SK-N-SH treated with all-trans-retinoic acid at 6 μM for 48 hours (cell line): ENCODE data around the gene GPNMB.

Source experiments
- ATAC-seq: fragments of 200-7000 bp; cut with Tn5 transposase; 3 replicates; pipeline ENCODE4 v1.9.1; 2020; ENCODE audit warnings: mild to moderate bottlenecking, moderate library complexity
- ARNTL ChIP-seq: fragments of 450-650 bp; formaldehyde crosslinking; IDR thresholded peaks from 2 replicates; pipeline ENCODE4 v1.5.0; 2020; ENCODE audit warnings: low read depth, mild to moderate bottlenecking, moderate library complexity, borderline replicate concordance
- BACH2 ChIP-seq: fragments of 250-450 bp; sonication (Bioruptor Pico); IDR thresholded peaks from 2 replicates; pipeline ENCODE4 v1.9.0; 2021; ENCODE audit warnings: mild to moderate bottlenecking, borderline replicate concordance
- CSDC2 ChIP-seq: fragments of 250-450 bp; sonication (Bioruptor Pico); IDR thresholded peaks from 2 replicates; pipeline ENCODE4 v1.5.0; 2020; ENCODE audit warnings: mild to moderate bottlenecking, moderate library complexity
- ESRRG ChIP-seq: fragments of 250-450 bp; sonication (Bioruptor Pico); IDR thresholded peaks from 2 replicates; pipeline ENCODE4 v1.6.1; 2021; ENCODE audit warnings: mild to moderate bottlenecking
- GLIS3 ChIP-seq: fragments of 250-450 bp; sonication (Bioruptor Pico); IDR thresholded peaks from 2 replicates; pipeline ENCODE4 v1.5.0; 2020; ENCODE audit warnings: mild to moderate bottlenecking, moderate library complexity
- ISL1 ChIP-seq: fragments of 250-450 bp; sonication (Bioruptor Pico); IDR thresholded peaks from 2 replicates; pipeline ENCODE4 v2.1.2; 2022; ENCODE audit warnings: mild to moderate bottlenecking, moderate library complexity
- OSR1 ChIP-seq: fragments of 250-450 bp; sonication (Bioruptor Pico); IDR thresholded peaks from 2 replicates; pipeline ENCODE4 v1.8.0; 2022; ENCODE audit warnings: moderate library complexity, mild to moderate bottlenecking, inconsistent platforms
- PPARA ChIP-seq: fragments of 250-450 bp; sonication (Bioruptor Pico); IDR thresholded peaks from 2 replicates; pipeline ENCODE4 v1.5.0; 2020; ENCODE audit warnings: mild to moderate bottlenecking, borderline replicate concordance
- SNAI2 ChIP-seq: fragments of 250-450 bp; sonication (Bioruptor Pico); IDR thresholded peaks from 2 replicates; pipeline ENCODE4 v1.5.0; 2020; ENCODE audit warnings: mild to moderate bottlenecking, moderate library complexity
- TCF4 ChIP-seq: fragments of 250-450 bp; sonication (Bioruptor Pico); IDR thresholded peaks from 2 replicates; pipeline ENCODE4 v1.8.0; 2021; ENCODE audit warnings: mild to moderate bottlenecking, moderate library complexity, borderline replicate concordance
- TOX ChIP-seq: fragments of 250-450 bp; sonication (Bioruptor Pico); IDR thresholded peaks from 2 replicates; pipeline ENCODE4 v1.8.0; 2021; ENCODE audit warnings: mild to moderate bottlenecking, moderate library complexity, borderline replicate concordance
- ZC3H10 ChIP-seq: fragments of 250-450 bp; sonication (Bioruptor Pico); IDR thresholded peaks from 2 replicates; pipeline ENCODE4 v1.5.1; 2021; ENCODE audit warnings: mild to moderate bottlenecking, moderate library complexity
- ZFP3 ChIP-seq: fragments of 250-450 bp; sonication (Bioruptor Pico); IDR thresholded peaks from 2 replicates; pipeline ENCODE4 v1.5.0; 2020; ENCODE audit warnings: mild to moderate bottlenecking, moderate library complexity
- ZFP30 ChIP-seq: fragments of 450-650 bp; formaldehyde crosslinking; IDR thresholded peaks from 2 replicates; pipeline ENCODE4 v1.5.0; 2022; ENCODE audit warnings: mild to moderate bottlenecking, moderate library complexity
- ZNF565 ChIP-seq: fragments of 450-650 bp; formaldehyde crosslinking; conservative IDR thresholded peaks from 2 replicates; pipeline ENCODE4 v1.5.0; 2020; ENCODE audit warnings: low read depth, mild to moderate bottlenecking, moderate library complexity
- ZNF8 ChIP-seq: fragments of 450-650 bp; formaldehyde crosslinking; IDR thresholded peaks from 2 replicates; pipeline ENCODE4 v1.5.0; 2020; ENCODE audit warnings: mild to moderate bottlenecking, moderate library complexity
- TF ChIP-seq, protein P1 (sequence below): fragments of 250-450 bp; sonication (Bioruptor Pico); IDR thresholded peaks from 2 replicates; pipeline ENCODE4 v1.8.0; 2020; ENCODE audit warnings: mild to moderate bottlenecking, moderate library complexity, borderline replicate concordance
- TF ChIP-seq, protein P2 (sequence below): fragments of 250-450 bp; sonication (Bioruptor Pico); IDR thresholded peaks from 2 replicates; pipeline ENCODE4 v1.8.0; 2021; ENCODE audit warnings: low read depth, mild to moderate bottlenecking, moderate library complexity, borderline replicate concordance
- TF ChIP-seq, protein P3 (sequence below): fragments of 250-450 bp; sonication (Bioruptor Pico); IDR thresholded peaks from 2 replicates; pipeline ENCODE4 v1.5.1; 2021; ENCODE audit warnings: mild to moderate bottlenecking, moderate library complexity
- TF ChIP-seq, protein P4 (sequence below): fragments of 250-450 bp; sonication (Bioruptor Pico); IDR thresholded peaks from 2 replicates; pipeline ENCODE4 v1.5.0; 2020; ENCODE audit warnings: mild to moderate bottlenecking, moderate library complexity
- TF ChIP-seq, protein P5 (sequence below): fragments of 250-450 bp; sonication (Bioruptor Pico); IDR thresholded peaks from 2 replicates; pipeline ENCODE4 v1.5.1; 2020; ENCODE audit warnings: low read depth, mild to moderate bottlenecking, moderate library complexity

Gene GPNMB

DNA sequence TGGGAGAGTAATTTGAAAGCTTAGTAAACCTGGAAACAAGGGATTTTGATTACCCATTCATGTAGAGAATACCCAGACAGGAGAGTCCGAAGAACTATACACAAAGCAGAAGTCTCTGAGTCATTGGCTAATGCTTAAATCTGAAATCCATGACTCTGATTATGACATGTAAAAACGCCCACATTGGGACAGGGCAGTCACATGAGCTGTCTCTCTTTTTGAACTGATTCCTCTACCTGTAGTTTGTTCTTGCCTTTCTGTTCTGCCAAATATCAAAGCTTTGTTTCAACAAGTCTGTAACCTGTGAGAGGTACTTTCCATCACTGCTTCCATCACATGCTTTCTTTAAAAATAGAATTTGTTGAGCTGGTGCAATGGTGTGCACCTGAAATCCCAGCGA lies 4.3 kb upstream of the GPNMB start:
- TF ChIP-seq ZFP3 (CRISPR knock-in tag), result peak; percentile 17; the same call in 1 of the 2 replicates
- peak; percentile 42 for TF ChIP-seq ISL1 (CRISPR knock-in tag)
- TF ChIP-seq BACH2, result no peak
- peak; percentile 46 for ATAC-seq

DNA sequence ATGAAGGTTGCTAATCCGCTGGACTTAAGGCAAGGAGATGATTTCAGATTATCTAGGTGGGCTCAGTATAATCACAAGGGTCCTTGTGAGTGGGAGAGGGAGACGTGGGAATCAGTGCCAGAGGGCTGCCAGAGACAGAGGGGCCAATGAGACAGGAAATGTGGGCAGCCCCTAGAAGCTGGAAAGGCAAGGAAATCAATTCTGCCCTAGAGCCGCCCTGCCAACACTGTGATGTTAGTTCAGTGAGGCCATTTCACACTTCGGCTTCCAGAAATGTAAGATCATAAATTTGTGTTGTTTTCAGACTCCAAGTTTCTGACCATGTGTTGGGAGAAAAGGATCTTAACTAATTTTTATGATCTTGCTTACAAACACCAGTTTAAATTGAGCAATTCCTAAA lies 3.6 kb upstream of the GPNMB start:
- TF ChIP-seq OSR1 (no peak), ESRRG (CRISPR knock-in tag) (no peak), ZFP30 (CRISPR knock-in tag) (no peak), ZC3H10 (CRISPR knock-in tag) (no peak), ZFP3 (CRISPR knock-in tag) (no peak), CSDC2 (CRISPR knock-in tag) (no peak), ZNF8 (no peak)
- TF ChIP-seq, protein P1, sequence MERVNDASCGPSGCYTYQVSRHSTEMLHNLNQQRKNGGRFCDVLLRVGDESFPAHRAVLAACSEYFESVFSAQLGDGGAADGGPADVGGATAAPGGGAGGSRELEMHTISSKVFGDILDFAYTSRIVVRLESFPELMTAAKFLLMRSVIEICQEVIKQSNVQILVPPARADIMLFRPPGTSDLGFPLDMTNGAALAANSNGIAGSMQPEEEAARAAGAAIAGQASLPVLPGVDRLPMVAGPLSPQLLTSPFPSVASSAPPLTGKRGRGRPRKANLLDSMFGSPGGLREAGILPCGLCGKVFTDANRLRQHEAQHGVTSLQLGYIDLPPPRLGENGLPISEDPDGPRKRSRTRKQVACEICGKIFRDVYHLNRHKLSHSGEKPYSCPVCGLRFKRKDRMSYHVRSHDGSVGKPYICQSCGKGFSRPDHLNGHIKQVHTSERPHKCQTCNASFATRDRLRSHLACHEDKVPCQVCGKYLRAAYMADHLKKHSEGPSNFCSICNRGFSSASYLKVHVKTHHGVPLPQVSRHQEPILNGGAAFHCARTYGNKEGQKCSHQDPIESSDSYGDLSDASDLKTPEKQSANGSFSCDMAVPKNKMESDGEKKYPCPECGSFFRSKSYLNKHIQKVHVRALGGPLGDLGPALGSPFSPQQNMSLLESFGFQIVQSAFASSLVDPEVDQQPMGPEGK (CRISPR knock-in tag), result no peak
- TF ChIP-seq, protein P2, sequence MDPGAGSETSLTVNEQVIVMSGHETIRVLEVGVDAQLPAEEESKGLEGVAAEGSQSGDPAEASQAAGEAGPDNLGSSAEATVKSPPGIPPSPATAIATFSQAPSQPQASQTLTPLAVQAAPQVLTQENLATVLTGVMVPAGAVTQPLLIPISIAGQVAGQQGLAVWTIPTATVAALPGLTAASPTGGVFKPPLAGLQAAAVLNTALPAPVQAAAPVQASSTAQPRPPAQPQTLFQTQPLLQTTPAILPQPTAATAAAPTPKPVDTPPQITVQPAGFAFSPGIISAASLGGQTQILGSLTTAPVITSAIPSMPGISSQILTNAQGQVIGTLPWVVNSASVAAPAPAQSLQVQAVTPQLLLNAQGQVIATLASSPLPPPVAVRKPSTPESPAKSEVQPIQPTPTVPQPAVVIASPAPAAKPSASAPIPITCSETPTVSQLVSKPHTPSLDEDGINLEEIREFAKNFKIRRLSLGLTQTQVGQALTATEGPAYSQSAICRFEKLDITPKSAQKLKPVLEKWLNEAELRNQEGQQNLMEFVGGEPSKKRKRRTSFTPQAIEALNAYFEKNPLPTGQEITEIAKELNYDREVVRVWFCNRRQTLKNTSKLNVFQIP (CRISPR knock-in tag), result no peak
- TF ChIP-seq, protein P3, sequence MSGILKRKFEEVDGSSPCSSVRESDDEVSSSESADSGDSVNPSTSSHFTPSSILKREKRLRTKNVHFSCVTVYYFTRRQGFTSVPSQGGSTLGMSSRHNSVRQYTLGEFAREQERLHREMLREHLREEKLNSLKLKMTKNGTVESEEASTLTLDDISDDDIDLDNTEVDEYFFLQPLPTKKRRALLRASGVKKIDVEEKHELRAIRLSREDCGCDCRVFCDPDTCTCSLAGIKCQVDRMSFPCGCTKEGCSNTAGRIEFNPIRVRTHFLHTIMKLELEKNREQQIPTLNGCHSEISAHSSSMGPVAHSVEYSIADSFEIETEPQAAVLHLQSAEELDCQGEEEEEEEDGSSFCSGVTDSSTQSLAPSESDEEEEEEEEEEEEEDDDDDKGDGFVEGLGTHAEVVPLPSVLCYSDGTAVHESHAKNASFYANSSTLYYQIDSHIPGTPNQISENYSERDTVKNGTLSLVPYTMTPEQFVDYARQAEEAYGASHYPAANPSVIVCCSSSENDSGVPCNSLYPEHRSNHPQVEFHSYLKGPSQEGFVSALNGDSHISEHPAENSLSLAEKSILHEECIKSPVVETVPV, result no peak
- no peak for ATAC-seq

DNA sequence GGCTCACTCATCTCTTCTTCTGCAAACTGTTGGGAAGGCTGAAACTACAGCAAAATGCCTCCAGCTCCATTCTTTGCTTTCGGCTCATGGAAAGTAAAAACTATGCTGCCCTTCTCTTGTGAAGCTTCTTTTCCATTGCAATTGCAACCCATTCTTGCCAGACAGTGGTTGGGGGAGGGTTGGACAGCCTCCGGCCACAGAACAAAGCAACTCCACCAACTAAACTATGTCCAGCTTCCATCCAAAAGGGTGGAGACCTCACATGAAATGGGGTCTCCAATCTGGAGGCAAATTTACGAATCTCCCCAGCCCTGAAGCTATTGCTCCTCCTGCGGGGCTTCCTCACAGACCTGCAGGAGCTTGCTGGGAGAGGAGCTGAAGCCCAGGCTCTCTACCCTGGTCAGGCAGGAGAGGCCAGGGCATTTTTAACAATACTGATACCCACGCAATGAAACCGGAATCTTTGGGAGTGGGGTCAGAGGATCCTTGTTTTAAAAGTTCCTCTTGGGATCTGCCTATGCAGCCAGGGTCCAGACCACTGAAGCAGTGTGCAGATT lies 549 bp downstream of the GPNMB start:
- ATAC-seq, result peak; percentile 7; the same call in 2 of the 3 replicates
- TF ChIP-seq TCF4 (no peak), ZNF8 (no peak), ZFP3 (CRISPR knock-in tag) (no peak), PPARA (CRISPR knock-in tag) (no peak), OSR1 (no peak), ZNF565 (CRISPR knock-in tag) (no peak), ESRRG (CRISPR knock-in tag) (no peak), SNAI2 (CRISPR knock-in tag) (no peak), ISL1 (CRISPR knock-in tag) (no peak), GLIS3 (CRISPR knock-in tag) (no peak), ARNTL (CRISPR knock-in tag) (no peak)
- TF ChIP-seq, protein P4, sequence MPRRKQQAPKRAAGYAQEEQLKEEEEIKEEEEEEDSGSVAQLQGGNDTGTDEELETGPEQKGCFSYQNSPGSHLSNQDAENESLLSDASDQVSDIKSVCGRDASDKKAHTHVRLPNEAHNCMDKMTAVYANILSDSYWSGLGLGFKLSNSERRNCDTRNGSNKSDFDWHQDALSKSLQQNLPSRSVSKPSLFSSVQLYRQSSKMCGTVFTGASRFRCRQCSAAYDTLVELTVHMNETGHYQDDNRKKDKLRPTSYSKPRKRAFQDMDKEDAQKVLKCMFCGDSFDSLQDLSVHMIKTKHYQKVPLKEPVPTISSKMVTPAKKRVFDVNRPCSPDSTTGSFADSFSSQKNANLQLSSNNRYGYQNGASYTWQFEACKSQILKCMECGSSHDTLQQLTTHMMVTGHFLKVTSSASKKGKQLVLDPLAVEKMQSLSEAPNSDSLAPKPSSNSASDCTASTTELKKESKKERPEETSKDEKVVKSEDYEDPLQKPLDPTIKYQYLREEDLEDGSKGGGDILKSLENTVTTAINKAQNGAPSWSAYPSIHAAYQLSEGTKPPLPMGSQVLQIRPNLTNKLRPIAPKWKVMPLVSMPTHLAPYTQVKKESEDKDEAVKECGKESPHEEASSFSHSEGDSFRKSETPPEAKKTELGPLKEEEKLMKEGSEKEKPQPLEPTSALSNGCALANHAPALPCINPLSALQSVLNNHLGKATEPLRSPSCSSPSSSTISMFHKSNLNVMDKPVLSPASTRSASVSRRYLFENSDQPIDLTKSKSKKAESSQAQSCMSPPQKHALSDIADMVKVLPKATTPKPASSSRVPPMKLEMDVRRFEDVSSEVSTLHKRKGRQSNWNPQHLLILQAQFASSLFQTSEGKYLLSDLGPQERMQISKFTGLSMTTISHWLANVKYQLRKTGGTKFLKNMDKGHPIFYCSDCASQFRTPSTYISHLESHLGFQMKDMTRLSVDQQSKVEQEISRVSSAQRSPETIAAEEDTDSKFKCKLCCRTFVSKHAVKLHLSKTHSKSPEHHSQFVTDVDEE (CRISPR knock-in tag), result no peak

DNA sequence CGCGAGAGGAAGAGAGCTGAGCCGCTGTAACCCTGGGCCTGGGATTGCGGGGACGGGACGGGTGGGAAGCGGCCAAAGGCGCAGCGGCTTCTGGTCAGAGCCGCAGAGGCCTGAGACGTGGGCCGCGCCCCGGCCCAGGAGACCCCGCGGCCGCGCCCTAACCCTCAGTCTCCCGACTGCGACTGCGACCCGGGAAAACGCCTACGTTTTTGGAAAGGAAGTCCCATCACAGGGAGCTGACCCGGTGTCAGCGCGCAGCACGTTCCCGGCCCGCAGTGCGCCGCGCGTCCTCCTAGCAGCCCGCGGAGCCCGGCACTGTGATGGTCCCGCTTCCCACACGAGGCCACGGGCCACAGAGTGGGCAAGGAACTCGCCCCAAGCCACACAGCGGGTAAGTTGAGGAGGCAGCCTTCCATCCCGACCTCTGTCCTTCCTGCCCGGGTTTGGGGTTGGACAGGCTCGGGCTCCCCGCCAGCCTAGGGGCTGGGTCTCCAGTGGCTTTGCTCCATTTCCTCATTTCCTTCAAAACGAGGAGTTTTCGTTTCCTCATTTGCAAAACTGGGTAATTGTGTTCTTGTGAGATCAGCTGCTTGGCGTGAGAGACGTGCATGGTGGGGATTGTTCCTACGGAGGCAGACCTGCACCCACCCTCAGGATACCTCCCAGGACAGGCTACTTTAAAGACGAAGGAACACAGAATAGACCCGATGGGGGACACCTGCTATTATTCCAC lies 1.2 kb downstream of the GPNMB start:
- ATAC-seq, result no peak

More for the DNA sequence above, 1.2 kb downstream of the GPNMB start:
- TF ChIP-seq BACH2, result no peak
- TF ChIP-seq, protein P5, sequence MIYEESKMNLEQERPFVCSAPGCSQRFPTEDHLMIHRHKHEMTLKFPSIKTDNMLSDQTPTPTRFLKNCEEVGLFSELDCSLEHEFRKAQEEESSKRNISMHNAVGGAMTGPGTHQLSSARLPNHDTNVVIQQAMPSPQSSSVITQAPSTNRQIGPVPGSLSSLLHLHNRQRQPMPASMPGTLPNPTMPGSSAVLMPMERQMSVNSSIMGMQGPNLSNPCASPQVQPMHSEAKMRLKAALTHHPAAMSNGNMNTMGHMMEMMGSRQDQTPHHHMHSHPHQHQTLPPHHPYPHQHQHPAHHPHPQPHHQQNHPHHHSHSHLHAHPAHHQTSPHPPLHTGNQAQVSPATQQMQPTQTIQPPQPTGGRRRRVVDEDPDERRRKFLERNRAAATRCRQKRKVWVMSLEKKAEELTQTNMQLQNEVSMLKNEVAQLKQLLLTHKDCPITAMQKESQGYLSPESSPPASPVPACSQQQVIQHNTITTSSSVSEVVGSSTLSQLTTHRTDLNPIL (CRISPR knock-in tag), result no peak
- no peak for TF ChIP-seq ESRRG (CRISPR knock-in tag)
- no peak for TF ChIP-seq ISL1 (CRISPR knock-in tag)
- no peak for TF ChIP-seq ZC3H10 (CRISPR knock-in tag)
- no peak for TF ChIP-seq SNAI2 (CRISPR knock-in tag)
- TF ChIP-seq, protein P1 (CRISPR knock-in tag), result no peak
- no peak for TF ChIP-seq TOX (CRISPR knock-in tag)
- TF ChIP-seq ZFP30 (CRISPR knock-in tag), result no peak
